SK-N-SH treated with all-trans-retinoic acid at 6 μM for 48 hours (cell line): ENCODE results near the gene MTF2.

Source experiments
- ATAC-seq: fragments of 200-7000 bp; cut with Tn5 transposase; 3 replicates; pipeline ENCODE4 v1.9.1; 2020; ENCODE audit warnings: mild to moderate bottlenecking, moderate library complexity
- ARNTL ChIP-seq: fragments of 450-650 bp; formaldehyde crosslinking; IDR thresholded peaks from 2 replicates; pipeline ENCODE4 v1.5.0; 2020; ENCODE audit warnings: low read depth, mild to moderate bottlenecking, moderate library complexity, borderline replicate concordance
- BACH2 ChIP-seq: fragments of 250-450 bp; sonication (Bioruptor Pico); IDR thresholded peaks from 2 replicates; pipeline ENCODE4 v1.9.0; 2021; ENCODE audit warnings: mild to moderate bottlenecking, borderline replicate concordance
- CREB5 ChIP-seq: fragments of 250-450 bp; sonication (Bioruptor Pico); IDR thresholded peaks from 2 replicates; pipeline ENCODE4 v1.5.1; 2020; ENCODE audit warnings: low read depth, mild to moderate bottlenecking, moderate library complexity
- CSDC2 ChIP-seq: fragments of 250-450 bp; sonication (Bioruptor Pico); IDR thresholded peaks from 2 replicates; pipeline ENCODE4 v1.5.0; 2020; ENCODE audit warnings: mild to moderate bottlenecking, moderate library complexity
- ESRRG ChIP-seq: fragments of 250-450 bp; sonication (Bioruptor Pico); IDR thresholded peaks from 2 replicates; pipeline ENCODE4 v1.6.1; 2021; ENCODE audit warnings: mild to moderate bottlenecking
- GLIS3 ChIP-seq: fragments of 250-450 bp; sonication (Bioruptor Pico); IDR thresholded peaks from 2 replicates; pipeline ENCODE4 v1.5.0; 2020; ENCODE audit warnings: mild to moderate bottlenecking, moderate library complexity
- ISL1 ChIP-seq: fragments of 250-450 bp; sonication (Bioruptor Pico); IDR thresholded peaks from 2 replicates; pipeline ENCODE4 v2.1.2; 2022; ENCODE audit warnings: mild to moderate bottlenecking, moderate library complexity
- OSR1 ChIP-seq: fragments of 250-450 bp; sonication (Bioruptor Pico); IDR thresholded peaks from 2 replicates; pipeline ENCODE4 v1.8.0; 2022; ENCODE audit warnings: moderate library complexity, mild to moderate bottlenecking, inconsistent platforms
- PATZ1 ChIP-seq: fragments of 250-450 bp; sonication (Bioruptor Pico); IDR thresholded peaks from 2 replicates; pipeline ENCODE4 v1.8.0; 2020; ENCODE audit warnings: mild to moderate bottlenecking, moderate library complexity, borderline replicate concordance
- POU6F1 ChIP-seq: fragments of 250-450 bp; sonication (Bioruptor Pico); IDR thresholded peaks from 2 replicates; pipeline ENCODE4 v1.8.0; 2021; ENCODE audit warnings: low read depth, mild to moderate bottlenecking, moderate library complexity, borderline replicate concordance
- PPARA ChIP-seq: fragments of 250-450 bp; sonication (Bioruptor Pico); IDR thresholded peaks from 2 replicates; pipeline ENCODE4 v1.5.0; 2020; ENCODE audit warnings: mild to moderate bottlenecking, borderline replicate concordance
- SNAI2 ChIP-seq: fragments of 250-450 bp; sonication (Bioruptor Pico); IDR thresholded peaks from 2 replicates; pipeline ENCODE4 v1.5.0; 2020; ENCODE audit warnings: mild to moderate bottlenecking, moderate library complexity
- TCF4 ChIP-seq: fragments of 250-450 bp; sonication (Bioruptor Pico); IDR thresholded peaks from 2 replicates; pipeline ENCODE4 v1.8.0; 2021; ENCODE audit warnings: mild to moderate bottlenecking, moderate library complexity, borderline replicate concordance
- TOX ChIP-seq: fragments of 250-450 bp; sonication (Bioruptor Pico); IDR thresholded peaks from 2 replicates; pipeline ENCODE4 v1.8.0; 2021; ENCODE audit warnings: mild to moderate bottlenecking, moderate library complexity, borderline replicate concordance
- TSHZ2 ChIP-seq: fragments of 250-450 bp; sonication (Bioruptor Pico); IDR thresholded peaks from 2 replicates; pipeline ENCODE4 v1.5.0; 2020; ENCODE audit warnings: mild to moderate bottlenecking, moderate library complexity
- ZC3H10 ChIP-seq: fragments of 250-450 bp; sonication (Bioruptor Pico); IDR thresholded peaks from 2 replicates; pipeline ENCODE4 v1.5.1; 2021; ENCODE audit warnings: mild to moderate bottlenecking, moderate library complexity
- ZFP3 ChIP-seq: fragments of 250-450 bp; sonication (Bioruptor Pico); IDR thresholded peaks from 2 replicates; pipeline ENCODE4 v1.5.0; 2020; ENCODE audit warnings: mild to moderate bottlenecking, moderate library complexity
- ZFP30 ChIP-seq: fragments of 450-650 bp; formaldehyde crosslinking; IDR thresholded peaks from 2 replicates; pipeline ENCODE4 v1.5.0; 2022; ENCODE audit warnings: mild to moderate bottlenecking, moderate library complexity
- ZNF565 ChIP-seq: fragments of 450-650 bp; formaldehyde crosslinking; conservative IDR thresholded peaks from 2 replicates; pipeline ENCODE4 v1.5.0; 2020; ENCODE audit warnings: low read depth, mild to moderate bottlenecking, moderate library complexity
- ZNF70 ChIP-seq: fragments of 450-650 bp; formaldehyde crosslinking; IDR thresholded peaks from 2 replicates; pipeline ENCODE4 v1.5.0; 2020; ENCODE audit warnings: mild to moderate bottlenecking, moderate library complexity
- ZNF8 ChIP-seq: fragments of 450-650 bp; formaldehyde crosslinking; IDR thresholded peaks from 2 replicates; pipeline ENCODE4 v1.5.0; 2020; ENCODE audit warnings: mild to moderate bottlenecking, moderate library complexity
- TF ChIP-seq, protein P1 (sequence below): fragments of 250-450 bp; sonication (Bioruptor Pico); IDR thresholded peaks from 2 replicates; pipeline ENCODE4 v1.5.1; 2021; ENCODE audit warnings: mild to moderate bottlenecking, moderate library complexity

Gene MTF2

GRCh38 chr1:93082313-93082712 lies 3.2 kb downstream of the MTF2 start:
- no peak for ATAC-seq
- TF ChIP-seq PPARA (CRISPR knock-in tag), result no peak
- TF ChIP-seq GLIS3, result no peak
- TF ChIP-seq, protein P1, sequence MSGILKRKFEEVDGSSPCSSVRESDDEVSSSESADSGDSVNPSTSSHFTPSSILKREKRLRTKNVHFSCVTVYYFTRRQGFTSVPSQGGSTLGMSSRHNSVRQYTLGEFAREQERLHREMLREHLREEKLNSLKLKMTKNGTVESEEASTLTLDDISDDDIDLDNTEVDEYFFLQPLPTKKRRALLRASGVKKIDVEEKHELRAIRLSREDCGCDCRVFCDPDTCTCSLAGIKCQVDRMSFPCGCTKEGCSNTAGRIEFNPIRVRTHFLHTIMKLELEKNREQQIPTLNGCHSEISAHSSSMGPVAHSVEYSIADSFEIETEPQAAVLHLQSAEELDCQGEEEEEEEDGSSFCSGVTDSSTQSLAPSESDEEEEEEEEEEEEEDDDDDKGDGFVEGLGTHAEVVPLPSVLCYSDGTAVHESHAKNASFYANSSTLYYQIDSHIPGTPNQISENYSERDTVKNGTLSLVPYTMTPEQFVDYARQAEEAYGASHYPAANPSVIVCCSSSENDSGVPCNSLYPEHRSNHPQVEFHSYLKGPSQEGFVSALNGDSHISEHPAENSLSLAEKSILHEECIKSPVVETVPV (CRISPR knock-in tag), result no peak
- no peak for TF ChIP-seq ZNF8 (CRISPR knock-in tag)
- TF ChIP-seq ZFP3 (CRISPR knock-in tag), result no peak
- no peak for TF ChIP-seq ZNF70
- TF ChIP-seq CREB5 (CRISPR knock-in tag), result no peak
- TF ChIP-seq TSHZ2 (CRISPR knock-in tag), result no peak
- TF ChIP-seq ZNF565 (CRISPR knock-in tag), result no peak
- no peak for TF ChIP-seq ZC3H10 (CRISPR knock-in tag)
- TF ChIP-seq POU6F1, result no peak
- no peak for TF ChIP-seq CSDC2 (CRISPR knock-in tag)
- TF ChIP-seq BACH2 (CRISPR knock-in tag), result no peak
- TF ChIP-seq ESRRG (CRISPR knock-in tag), result no peak
- no peak for TF ChIP-seq TOX (CRISPR knock-in tag)

- no peak for TF ChIP-seq ISL1 (CRISPR knock-in tag)
- no peak for TF ChIP-seq PATZ1 (CRISPR knock-in tag)
- no peak for TF ChIP-seq BACH2 (CRISPR knock-in tag)
- TF ChIP-seq TSHZ2 (CRISPR knock-in tag), result no peak
- no peak for TF ChIP-seq ZFP3 (CRISPR knock-in tag)
- no peak for TF ChIP-seq ZNF70
- TF ChIP-seq OSR1, result no peak
- no peak for TF ChIP-seq GLIS3
- TF ChIP-seq PPARA (CRISPR knock-in tag), result no peak
- TF ChIP-seq TOX (CRISPR knock-in tag), result no peak
- TF ChIP-seq TCF4 (CRISPR knock-in tag), result no peak
- no peak for TF ChIP-seq ZNF8 (CRISPR knock-in tag)
- TF ChIP-seq ZNF565 (CRISPR knock-in tag), result no peak
- TF ChIP-seq CSDC2 (CRISPR knock-in tag), result no peak
- no peak for TF ChIP-seq ARNTL
- no peak for TF ChIP-seq POU6F1
- no peak for TF ChIP-seq ZFP30 (CRISPR knock-in tag)
- no peak for TF ChIP-seq SNAI2 (CRISPR knock-in tag)
- TF ChIP-seq CREB5 (CRISPR knock-in tag), result no peak
- no peak for ATAC-seq
These were observed 4.9 kb downstream of the MTF2 start for GRCh38 chr1:93083979-93084378.
